IPS-15b (cell line): ENCODE measurements around the gene C6orf15.

Experiments
- H3K27me3 ChIP-seq: one replicate; pipeline ENCODE4 v1.6.1; 2013; ENCODE audit warnings: low read length; ENCODE audit not compliant: control insufficient read depth, insufficient read depth
- H3K36me3 ChIP-seq: one replicate; pipeline ENCODE4 v1.6.1; 2013; ENCODE audit warnings: low read length; ENCODE audit not compliant: control insufficient read depth, insufficient read depth
- H3K4me1 ChIP-seq: one replicate; pipeline ENCODE4 v1.6.1; 2013; ENCODE audit warnings: mild to moderate bottlenecking, low read length; ENCODE audit not compliant: control insufficient read depth, insufficient read depth
- H3K4me3 ChIP-seq: one replicate; pipeline ENCODE4 v1.5.1; 2013; ENCODE audit warnings: low read depth, low read length
- H3K9ac ChIP-seq: one replicate; pipeline ENCODE4 v1.6.1; 2013; ENCODE audit warnings: low read depth, mild to moderate bottlenecking, low read length
- H3K9me3 ChIP-seq: one replicate; pipeline ENCODE4 v1.6.1; 2013; ENCODE audit warnings: mild to moderate bottlenecking, low read length; ENCODE audit not compliant: control insufficient read depth, insufficient read depth

Gene C6orf15

GRCh38 chr6:31128093-31128676 lies 15.8 kb upstream of the C6orf15 start:
- no peak overlapping the region for H3K4me3 ChIP-seq
- H3K36me3 ChIP-seq, result no peaks in the 10 kb centered on the region
- H3K9me3 ChIP-seq, result no peaks in the 10 kb centered on the region
- H3K9ac ChIP-seq, result no peak overlapping the region
- H3K27me3 ChIP-seq, result no peaks in the 10 kb centered on the region
- no peaks in the 10 kb centered on the region for H3K4me1 ChIP-seq

- Histone ChIP-seq H3K36me3 (no peaks in the 10 kb centered on the region), H3K27me3 (no peaks in the 10 kb centered on the region), H3K9ac (no peak overlapping the region), H3K4me1 (no peaks in the 10 kb centered on the region), H3K4me3 (no peak overlapping the region), H3K9me3 (no peaks in the 10 kb centered on the region)
These were observed 14.2 kb upstream of the C6orf15 start for GRCh38 chr6:31126396-31127175.

- no peaks in the 10 kb centered on the region for H3K27me3 ChIP-seq
- no peaks in the 10 kb centered on the region for H3K9me3 ChIP-seq
- no peak overlapping the region for H3K4me3 ChIP-seq
- no peaks in the 10 kb centered on the region for H3K36me3 ChIP-seq
- H3K9ac ChIP-seq, result no peak overlapping the region
- no peaks in the 10 kb centered on the region for H3K4me1 ChIP-seq
These were observed 13.4 kb upstream of the C6orf15 start for GRCh38 chr6:31125586-31126363.

- no peaks in the 10 kb centered on the region for H3K4me1 ChIP-seq
- no peak overlapping the region for H3K9ac ChIP-seq
- no peaks in the 10 kb centered on the region for H3K27me3 ChIP-seq
- H3K9me3 ChIP-seq, result no peaks in the 10 kb centered on the region
- H3K36me3 ChIP-seq, result no peaks in the 10 kb centered on the region
- H3K4me3 ChIP-seq, result no peak overlapping the region
These were observed 12.8 kb upstream of the C6orf15 start for GRCh38 chr6:31125162-31125561.

- peaks cover 2% of the 10 kb centered on the region for H3K36me3 ChIP-seq
- no peak overlapping the region for H3K4me3 ChIP-seq
- H3K4me1 ChIP-seq, result no peaks in the 10 kb centered on the region
- no peaks in the 10 kb centered on the region for H3K9me3 ChIP-seq
- no peaks in the 10 kb centered on the region for H3K27me3 ChIP-seq
- no peak overlapping the region for H3K9ac ChIP-seq
These were observed 10.7 kb upstream of the C6orf15 start for GRCh38 chr6:31122791-31123706.

- Histone ChIP-seq H3K27me3 (no peaks in the 10 kb centered on the region), H3K36me3 (peaks cover 2% of the 10 kb centered on the region), H3K4me1 (no peaks in the 10 kb centered on the region), H3K4me3 (no peak overlapping the region), H3K9ac (no peak overlapping the region), H3K9me3 (no peaks in the 10 kb centered on the region)
These were observed 8.9 kb upstream of the C6orf15 start for GRCh38 chr6:31121131-31121790.

GRCh38 chr6:31120151-31120915 lies 8.0 kb upstream of the C6orf15 start, which contains the start of gene CDSN:
Gene CDSN, minus strand, starts transcription at chr6:31120446. Its CDS starts 27 bp downstream, at chr6:31120419.
- H3K9ac ChIP-seq, result no peak within 1 kb of the TSS
- H3K9me3 ChIP-seq, result no peaks in the 10 kb centered on the region
- H3K4me1 ChIP-seq, result no peaks in the 10 kb centered on the region
- H3K27me3 ChIP-seq, result no peaks in the 10 kb centered on the region
- H3K36me3 ChIP-seq, result peaks cover 2% of the 10 kb centered on the region
- H3K4me3 ChIP-seq, result no peak within 1 kb of the TSS

GRCh38 chr6:31118178-31118577 lies 5.8 kb upstream of the C6orf15 start:
- no peaks in the 10 kb centered on the region for H3K9me3 ChIP-seq
- H3K27me3 ChIP-seq, result peaks cover 1% of the 10 kb centered on the region
- H3K9ac ChIP-seq, result no peak overlapping the region
- no peak overlapping the region for H3K4me3 ChIP-seq
- H3K36me3 ChIP-seq, result peaks cover 2% of the 10 kb centered on the region
- H3K4me1 ChIP-seq, result peaks cover 13% of the 10 kb centered on the region

GRCh38 chr6:31116661-31117385 lies 4.4 kb upstream of the C6orf15 start:
- Histone ChIP-seq H3K9ac (no peak overlapping the region), H3K27me3 (peaks cover 7% of the 10 kb centered on the region), H3K9me3 (no peaks in the 10 kb centered on the region), H3K4me3 (no peak overlapping the region), H3K36me3 (peaks cover 2% of the 10 kb centered on the region), H3K4me1 (peaks cover 13% of the 10 kb centered on the region)
